Fibroblast of the aortic adventitia (primary cell): ENCODE data around the gene DLGAP3. TPM values are rescaled to one million over a fixed set of nuclear protein-coding genes. Genes with fewer than 3 reads are reported as not detected.
A peak's percentile ranks its signal among the peaks of the same experiment; 100 is the strongest.

Source experiments
- DNase-seq: peaks from one replicate; pipeline ENCODE4 v3.0.0-alpha.2; 2010; ENCODE audit warnings: low read depth
- H3K4me3 ChIP-seq: 2 replicates; pipeline ENCODE4 v1.5.1; 2011; ENCODE audit warnings: low read depth, mild to moderate bottlenecking, control low read depth, low read length, moderate library complexity
- CTCF ChIP-seq: IDR thresholded peaks from 2 replicates; pipeline ENCODE4 v1.5.1; 2011; ENCODE audit warnings: mild to moderate bottlenecking, low read length, control low read depth, inconsistent platforms; ENCODE audit not compliant: insufficient read depth
- total RNA-seq: library from RNA; depleted of rRNA; stranded (reverse); fragments of >200 nt; gene quantifications from 2 replicates; pipeline ENCODE4 v1.2.3, GENCODE V29; 2012; ENCODE audit warnings: low replicate concordance

Gene DLGAP3
- total RNA-seq, 1 donor: not detected

GRCh38 chr1:34928066-34928696 lies 1.3 kb downstream of the DLGAP3 start:
- H3K4me3 ChIP-seq: no peak overlapping the region
- DNase-seq: no peak
- TF ChIP-seq CTCF: no peak

- no peak for TF ChIP-seq CTCF
- DNase-seq: no peak
Observed at GRCh38 chr1:34927316-34927715, 2.1 kb downstream of the DLGAP3 start.

GRCh38 chr1:34926894-34927293 lies 2.6 kb downstream of the DLGAP3 start:
- no peak for TF ChIP-seq CTCF
- no peak overlapping the region for H3K4me3 ChIP-seq
- DNase-seq: no peak

More at GRCh38 chr1:34927316-34927715, 2.1 kb downstream of the DLGAP3 start:
- no peak overlapping the region for H3K4me3 ChIP-seq

GRCh38 chr1:34926156-34926555 lies 3.3 kb downstream of the DLGAP3 start:
- no peak for TF ChIP-seq CTCF
- H3K4me3 ChIP-seq: no peak overlapping the region
- DNase-seq: no peak

GRCh38 chr1:34925730-34926129 lies 3.7 kb downstream of the DLGAP3 start:
- no peak for DNase-seq
- no peak overlapping the region for H3K4me3 ChIP-seq
- no peak for TF ChIP-seq CTCF

GRCh38 chr1:34924759-34925555 lies 4.5 kb downstream of the DLGAP3 start:
- DNase-seq: peak; percentile 66
- no peak for TF ChIP-seq CTCF
- H3K4me3 ChIP-seq: no peak overlapping the region
